Prostate gland (tissue), 2 donors: ENCODE data around the gene ANKRD40. TPM values are rescaled to one million over a fixed set of nuclear protein-coding genes. Genes with fewer than 3 reads are reported as not detected.

Experiments
- DNase-seq: peaks from one replicate; pipeline ENCODE4 v3.0.0-alpha.2; 2019; ENCODE audit warnings: low spot score
- H3K27ac ChIP-seq, 2 donors: fragments of 200-600 bp; sonication (generic); 2 replicates each; pipeline ENCODE4 v1.5.1; 2017 to 2019
- H3K27me3 ChIP-seq: fragments of 200-600 bp; sonication (generic); replicated peaks from 2 replicates; pipeline ENCODE4 v1.5.1; 2019; ENCODE audit not compliant: insufficient read depth
- H3K36me3 ChIP-seq, 2 donors: fragments of 200-600 bp; sonication (generic); 1 replicate in 1 of 2; 2 replicates in 1 of 2; pipeline versions ENCODE4 v1.5.1 to v1.8.1; 2017 to 2019
- H3K4me1 ChIP-seq: fragments of 200-600 bp; sonication (generic); replicated peaks from 2 replicates; pipeline ENCODE4 v1.5.1; 2019
- H3K4me3 ChIP-seq, 2 donors: fragments of 200-600 bp; sonication (generic); 2 replicates each; pipeline ENCODE4 v1.5.1; 2017 to 2019
- H3K9me3 ChIP-seq: fragments of 200-600 bp; sonication (generic); 2 replicates; pipeline ENCODE4 v1.5.1; 2017
- POLR2A ChIP-seq: fragments of 450-650 bp; IDR thresholded peaks from one replicate; pipeline ENCODE4 v1.6.1; 2016; ENCODE audit warnings: antibody characterized with exemption, mild to moderate bottlenecking
- POLR2AphosphoS5 ChIP-seq: sonication (generic); formaldehyde crosslinking; IDR thresholded peaks from one replicate; pipeline ENCODE4 v1.6.1; 2017; ENCODE audit warnings: antibody characterized with exemption
- WGBS: methylation state at CpG from one replicate; pipeline ENCODE4 v1.1.5; 2018; 5-methylcytosine and 5-hydroxymethylcytosine counted together
- intact Hi-C: fragments of 100-400 bp; cut with DNase I; formaldehyde crosslinking; loops from one replicate; pipeline ENCODE4 v1.14.2; 2022
- total RNA-seq, 2 donors: library from RNA; depleted of rRNA; stranded (reverse); fragments of >200 nt; gene quantifications; one replicate each; pipeline ENCODE4 v1.1.0, GENCODE V29; 2016
- TF ChIP-seq, protein P1 (sequence below), 4 experiments: fragments of 200-600 bp in 2 of 4; fragments of 450-650 bp in 2 of 4; sonication (generic) in 2 of 4; IDR thresholded peaks; 1 replicate in 3 of 4; 2 replicates in 1 of 4; pipeline ENCODE4 v1.5.1; 2016 to 2019; ENCODE audit warnings: antibody characterized with exemption in 4 of 4, mild to moderate bottlenecking in 2 of 4, moderate library complexity in 2 of 4

Gene ANKRD40
- total RNA-seq, 2 donors from 2014 or later: 31.2 to 36.0 TPM

DNA sequence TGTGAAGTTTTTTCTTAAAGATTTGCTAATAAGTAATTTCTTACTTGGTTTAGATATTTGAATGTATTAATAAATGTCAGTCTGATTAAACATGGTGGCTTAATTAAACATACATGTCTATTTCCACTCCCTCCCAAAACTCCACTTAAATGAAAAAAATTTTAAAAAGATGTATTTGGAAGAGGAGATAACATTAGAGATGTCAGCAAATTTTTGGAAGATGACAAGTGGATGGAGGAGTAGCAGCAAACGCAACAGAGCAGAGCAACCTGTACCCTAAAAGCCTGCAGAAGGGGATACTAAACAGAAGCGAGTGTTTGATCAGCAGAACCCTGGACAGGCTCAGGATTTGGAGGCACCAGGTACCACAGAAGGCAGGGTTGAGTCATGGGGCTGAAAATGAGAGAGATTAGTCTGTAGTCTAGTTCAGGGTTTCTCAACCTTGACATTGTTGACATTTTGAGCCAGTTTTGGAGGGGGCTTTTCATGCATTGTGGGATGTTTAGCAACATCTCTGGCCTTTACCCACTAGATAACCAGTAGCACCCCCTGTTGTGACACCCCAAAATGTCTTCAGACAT is 29.5 kb upstream of the ANKRD40 start:
- no peak overlapping the region for H3K4me3 ChIP-seq
- 85% methylated on average over 2 of the region's 2 CpGs for WGBS
- H3K36me3 ChIP-seq: peaks cover 0 to 5% of the 10 kb centered on the region in 2 donors
- H3K27me3 ChIP-seq: no peaks in the 10 kb centered on the region
- no peaks in the 10 kb centered on the region for H3K4me1 ChIP-seq
- intact Hi-C loops: no loop called here
- no peaks in the 10 kb centered on the region for H3K9me3 ChIP-seq
- TF ChIP-seq POLR2AphosphoS5 (no peak), POLR2A (no peak)
- TF ChIP-seq, protein P1, sequence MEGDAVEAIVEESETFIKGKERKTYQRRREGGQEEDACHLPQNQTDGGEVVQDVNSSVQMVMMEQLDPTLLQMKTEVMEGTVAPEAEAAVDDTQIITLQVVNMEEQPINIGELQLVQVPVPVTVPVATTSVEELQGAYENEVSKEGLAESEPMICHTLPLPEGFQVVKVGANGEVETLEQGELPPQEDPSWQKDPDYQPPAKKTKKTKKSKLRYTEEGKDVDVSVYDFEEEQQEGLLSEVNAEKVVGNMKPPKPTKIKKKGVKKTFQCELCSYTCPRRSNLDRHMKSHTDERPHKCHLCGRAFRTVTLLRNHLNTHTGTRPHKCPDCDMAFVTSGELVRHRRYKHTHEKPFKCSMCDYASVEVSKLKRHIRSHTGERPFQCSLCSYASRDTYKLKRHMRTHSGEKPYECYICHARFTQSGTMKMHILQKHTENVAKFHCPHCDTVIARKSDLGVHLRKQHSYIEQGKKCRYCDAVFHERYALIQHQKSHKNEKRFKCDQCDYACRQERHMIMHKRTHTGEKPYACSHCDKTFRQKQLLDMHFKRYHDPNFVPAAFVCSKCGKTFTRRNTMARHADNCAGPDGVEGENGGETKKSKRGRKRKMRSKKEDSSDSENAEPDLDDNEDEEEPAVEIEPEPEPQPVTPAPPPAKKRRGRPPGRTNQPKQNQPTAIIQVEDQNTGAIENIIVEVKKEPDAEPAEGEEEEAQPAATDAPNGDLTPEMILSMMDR (IDR thresholded peaks at IDR 0.05): no peak
- H3K27ac ChIP-seq: no peak overlapping the region
- DNase-seq: no peak

DNA sequence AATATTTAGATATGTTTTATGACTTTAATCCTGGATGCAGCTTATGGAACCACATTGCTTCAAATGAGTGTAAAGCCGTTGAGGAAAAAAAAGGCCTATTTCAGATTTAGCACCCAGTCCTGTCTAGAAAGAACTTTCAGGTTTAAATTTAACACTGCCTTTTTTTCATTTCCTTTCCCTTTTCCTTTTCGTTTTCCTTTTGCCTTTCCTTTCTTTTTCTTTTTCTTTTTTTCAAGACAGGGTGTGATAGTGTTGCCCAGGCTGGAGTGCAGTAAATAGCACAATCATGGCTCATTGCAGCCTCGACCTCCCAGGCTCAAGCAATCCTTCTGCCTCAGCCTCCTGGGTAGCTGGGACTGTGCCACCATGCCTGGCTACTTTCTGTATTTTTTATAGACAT is 27.6 kb upstream of the ANKRD40 start:
- TF ChIP-seq POLR2AphosphoS5 (no peak), POLR2A (no peak)
- TF ChIP-seq, protein P1 (IDR thresholded peaks at IDR 0.05): no peak
- Histone ChIP-seq H3K27me3 (no peaks in the 10 kb centered on the region), H3K9me3 (no peaks in the 10 kb centered on the region), H3K4me1 (no peaks in the 10 kb centered on the region), H3K4me3 (no peak overlapping the region), H3K27ac (no peak overlapping the region), H3K36me3 (no peaks in the 10 kb centered on the region)
- DNase-seq: no peak
- intact Hi-C loops: no loop called here
- 87% methylated on average over 3 of the region's 3 CpGs for WGBS

DNA sequence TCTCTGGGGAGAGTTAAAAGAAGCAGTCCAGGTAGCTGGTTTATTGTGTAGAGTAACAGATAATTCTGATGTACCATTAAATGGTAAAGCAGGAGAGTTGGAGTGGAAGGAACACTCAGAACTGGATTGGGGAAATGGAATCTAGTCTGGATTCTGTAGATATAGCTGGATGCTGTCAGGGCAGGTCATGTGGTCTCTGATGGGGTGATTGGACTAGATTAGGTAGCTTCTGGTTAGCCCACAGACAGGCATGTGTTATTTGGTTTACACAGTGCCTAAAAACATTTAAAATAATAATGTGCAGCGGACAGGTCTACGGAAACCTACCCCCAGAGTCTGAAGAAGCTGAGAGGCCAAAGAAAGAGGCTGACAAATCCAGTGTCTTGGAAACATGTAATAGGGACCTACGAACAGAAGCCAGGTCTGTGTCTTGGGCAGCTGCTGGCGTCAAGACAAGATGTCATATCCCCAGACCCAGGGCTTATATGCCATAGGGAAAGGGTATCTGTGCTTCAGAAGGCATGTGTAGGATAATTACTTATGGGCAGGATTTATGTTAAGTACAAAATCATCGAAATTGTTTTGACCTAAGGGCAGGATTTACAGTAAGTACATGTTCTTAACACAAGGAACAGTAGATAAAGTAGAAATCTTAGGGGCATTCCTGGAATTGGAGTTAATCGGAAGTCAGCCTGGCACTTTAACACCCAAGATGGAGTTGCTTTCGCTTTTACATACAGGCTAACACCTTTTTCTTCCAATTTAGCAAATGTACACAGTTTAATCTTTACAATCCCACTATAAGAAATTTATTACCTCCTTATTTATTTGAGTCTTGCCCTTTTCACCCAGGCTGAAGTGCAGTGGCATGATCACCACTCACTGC is 24.1 kb upstream of the ANKRD40 start:
- Histone ChIP-seq H3K27me3 (no peaks in the 10 kb centered on the region), H3K27ac (no peak overlapping the region), H3K4me3 (no peak overlapping the region), H3K9me3 (no peaks in the 10 kb centered on the region), H3K36me3 (no peaks in the 10 kb centered on the region), H3K4me1 (peaks cover 4% of the 10 kb centered on the region)
- 64% methylated on average over 7 of the region's 7 CpGs for WGBS
- no peak for TF ChIP-seq POLR2AphosphoS5
- TF ChIP-seq, protein P1 (IDR thresholded peaks at IDR 0.05): no peak
- TF ChIP-seq POLR2A: no peak
- DNase-seq: no peak
- intact Hi-C loops: no loop called here

DNA sequence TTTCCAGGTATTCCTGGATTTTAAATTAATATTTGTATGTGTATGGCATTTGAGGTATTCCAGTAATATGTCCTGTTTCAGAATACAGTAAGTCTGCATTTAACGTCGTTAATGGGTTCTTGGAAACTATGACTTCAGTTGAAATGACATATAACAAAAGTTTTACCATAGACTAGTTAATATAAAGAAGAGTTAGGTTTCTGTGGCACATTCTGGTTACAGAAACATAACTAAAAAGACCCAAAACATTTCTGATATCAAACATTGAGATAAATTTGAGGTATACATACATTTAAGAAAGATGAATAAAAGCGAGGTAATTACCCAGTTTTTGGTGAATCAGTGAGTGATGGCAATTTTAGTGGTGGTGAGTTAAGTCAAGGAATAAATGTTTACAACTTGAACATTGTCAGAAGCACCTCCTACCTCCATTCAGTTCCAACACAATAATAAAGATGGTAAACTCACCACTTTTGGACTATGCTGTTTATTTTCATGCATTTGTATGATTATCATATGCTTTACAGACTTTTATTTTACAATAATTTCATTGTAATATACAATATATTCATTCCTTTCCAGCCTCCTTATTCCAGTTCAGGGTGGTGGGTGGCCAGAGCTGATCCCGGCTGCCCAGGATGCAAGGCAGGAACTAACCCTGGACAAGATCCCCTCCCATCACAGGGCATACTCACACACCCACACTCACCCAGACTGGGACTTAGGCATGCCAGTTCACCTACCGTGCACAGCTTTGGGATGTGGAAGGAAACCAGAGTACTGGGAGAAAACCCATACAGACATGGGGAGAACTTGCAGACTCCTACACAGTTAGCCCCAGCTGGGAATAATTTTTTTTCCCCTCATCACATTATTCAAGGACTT is 21.4 kb upstream of the ANKRD40 start:
- peaks cover 7% of the 10 kb centered on the region for H3K4me1 ChIP-seq
- H3K36me3 ChIP-seq: no peaks in the 10 kb centered on the region
- no peak overlapping the region for H3K27ac ChIP-seq
- no peak overlapping the region for H3K4me3 ChIP-seq
- H3K9me3 ChIP-seq: no peaks in the 10 kb centered on the region
- intact Hi-C loops: no loop called here
- H3K27me3 ChIP-seq: no peaks in the 10 kb centered on the region
- 63% methylated on average over 5 of the region's 5 CpGs for WGBS
- DNase-seq: no peak
- TF ChIP-seq POLR2AphosphoS5 (no peak), POLR2A (no peak)
- TF ChIP-seq, protein P1 (IDR thresholded peaks at IDR 0.05): no peak
